K562 (cell line): ENCODE data around the gene MICOS13. TPM values are rescaled to one million over a fixed set of nuclear protein-coding genes. Genes with fewer than 3 reads are reported as not detected.

ENCODE experiments used
- ATAC-seq: fragments of 200-7000 bp; cut with Tn5 transposase; 3 replicates; pipeline ENCODE4 v1.9.1; 2020; ENCODE audit warnings: moderate library complexity
- BruUV-seq: library from RNA; stranded (reverse); fragments of 400-500 nt; replicated peaks from 2 replicates; lab custom pipeline; 2021; lab: Mats Ljungman, UMichigan
- CTCF ChIA-PET: fragments of 300-600 bp; formaldehyde crosslinking; extraction: SDS; loops from one replicate; lab custom pipeline; 2021; ENCODE audit warnings: low intra/inter-chr PET ratio; lab: Yijun Ruan, JAX
- POLR2A ChIA-PET: fragments of 300-600, 350-650 bp; sonication (Branson Sonifier 250); formaldehyde crosslinking; extraction: SDS; loops from one replicate; lab custom pipeline; 2021; ENCODE audit warnings: antibody characterized with exemption, inconsistent platforms; lab: Yijun Ruan, JAX
- DNase-seq, 4 experiments: peaks; one replicate each; pipeline versions ENCODE4 v3.0.0 to v3.0.0-alpha.2; 2011 to 2018; ENCODE audit warnings: low spot score in 3 of 4, mixed read lengths in 3 of 4; ENCODE audit errors: extremely low read depth in 1 of 4
- FAIRE-seq: peaks from 2 replicates; lab custom pipeline; 2011; peaks lifted over from hg19 to GRCh38; lab: Jason Lieb, UNC
- H2AFZ ChIP-seq: 2 replicates; pipeline ENCODE4 v1.6.0; 2011; ENCODE audit warnings: low read depth, low read length, control low read depth, inconsistent platforms
- H3K27ac ChIP-seq: fragments of 200-600 bp; 3 replicates; pipeline ENCODE4 v1.8.0; 2011; ENCODE audit warnings: low read depth, mild to moderate bottlenecking, control low read depth, inconsistent platforms, low read length, moderate library complexity, mixed read lengths; ENCODE audit errors: extremely low read depth
- H3K27me3 ChIP-seq, 2 experiments: fragments of 300-600 bp in 1 of 2; 2 replicates in 1 of 2; 3 replicates in 1 of 2; pipeline versions ENCODE4 v1.6.0 to v1.8.0; 2011; ENCODE audit warnings: inconsistent platforms in 2 of 2, low read length in 2 of 2, mild to moderate bottlenecking in 1 of 2, mixed read lengths in 1 of 2, moderate library complexity in 1 of 2; ENCODE audit not compliant: control insufficient read depth in 2 of 2, insufficient read depth in 2 of 2
- H3K36me3 ChIP-seq: fragments of 300-600 bp; 3 replicates; pipeline ENCODE4 v1.8.0; 2011; ENCODE audit warnings: mild to moderate bottlenecking, low read length, inconsistent platforms; ENCODE audit not compliant: control insufficient read depth, insufficient read depth
- H3K4me1 ChIP-seq, 2 experiments: fragments of 200-600 bp in 1 of 2; replicated peaks in 1 of 2; 2 replicates in 1 of 2; 3 replicates in 1 of 2; pipeline versions ENCODE4 v1.5.1 to v1.8.0; 2011; ENCODE audit warnings: inconsistent platforms in 2 of 2, low read length in 2 of 2, mild to moderate bottlenecking in 1 of 2, mixed read lengths in 1 of 2, moderate library complexity in 1 of 2; ENCODE audit not compliant: control insufficient read depth in 2 of 2, insufficient read depth in 2 of 2
- H3K4me2 ChIP-seq: 2 replicates; pipeline ENCODE4 v1.6.1; 2011; ENCODE audit warnings: low read length, control low read depth, inconsistent platforms, mixed read lengths; ENCODE audit not compliant: insufficient read depth
- H3K4me3 ChIP-seq: fragments of 200-600 bp; sonication (generic), shearing (Covaris generic); 2 replicates; pipeline ENCODE4 v1.5.1; 2016; ENCODE audit warnings: control low read depth, inconsistent platforms
- H3K79me2 ChIP-seq: fragments of 200-600 bp; 3 replicates; pipeline ENCODE4 v1.8.0; 2011; ENCODE audit warnings: low read length, inconsistent platforms; ENCODE audit not compliant: control insufficient read depth, insufficient read depth
- H3K9ac ChIP-seq, 2 experiments: 2 replicates each; pipeline versions ENCODE4 v1.6.0 to v1.6.1; 2011; ENCODE audit warnings: low read depth in 2 of 2, low read length in 2 of 2, control low read depth in 1 of 2, inconsistent platforms in 1 of 2, mild to moderate bottlenecking in 1 of 2, mixed read lengths in 1 of 2; ENCODE audit not compliant: insufficient read depth in 1 of 2
- H3K9me1 ChIP-seq: one replicate; pipeline ENCODE4 v1.6.0; 2011; ENCODE audit warnings: inconsistent platforms, mild to moderate bottlenecking, low read length, moderate library complexity; ENCODE audit not compliant: control insufficient read depth, insufficient read depth
- H3K9me3 ChIP-seq: replicated peaks from 2 replicates; pipeline ENCODE4 v1.5.1; 2011; ENCODE audit warnings: low read depth, low read length, inconsistent platforms; ENCODE audit not compliant: control insufficient read depth, insufficient read depth
- H4K20me1 ChIP-seq: replicated peaks from 2 replicates; pipeline ENCODE4 v1.6.1; 2011; ENCODE audit warnings: low read length, inconsistent platforms, mixed read lengths; ENCODE audit not compliant: control insufficient read depth, insufficient read depth
- GABPB1 ChIP-seq: sonication (generic); formaldehyde crosslinking; IDR thresholded peaks from 2 replicates; pipeline ENCODE4 v1.8.0; 2022; ENCODE audit warnings: mild to moderate bottlenecking, missing genetic modification reagents
- IRF2 ChIP-seq: sonication (generic); formaldehyde crosslinking; IDR thresholded peaks from 2 replicates; pipeline ENCODE4 v1.8.1; 2022; ENCODE audit warnings: mild to moderate bottlenecking, missing genetic modification reagents
- MXI1 ChIP-seq: IDR thresholded peaks from 2 replicates; pipeline ENCODE4 v1.6.1; 2011; ENCODE audit warnings: low read depth, mild to moderate bottlenecking, improper control_type of control experiment, low read length
- POLR2G ChIP-seq: fragments of 200-400 bp; formaldehyde crosslinking; IDR thresholded peaks from 2 replicates; pipeline ENCODE4 v1.6.1; 2017; ENCODE audit warnings: low read depth, mild to moderate bottlenecking, antibody characterized with exemption, low read length, moderate library complexity
- PTRF ChIP-seq: fragments of 450-650 bp; IDR thresholded peaks from 2 replicates; pipeline ENCODE4 v1.6.1; 2016; ENCODE audit warnings: mild to moderate bottlenecking, missing genetic modification characterization, missing compliant biosample characterization
- RBFOX2 ChIP-seq: fragments of 200-400 bp; formaldehyde crosslinking; IDR thresholded peaks from 2 replicates; pipeline ENCODE4 v1.6.1; 2017; ENCODE audit warnings: low read depth, mild to moderate bottlenecking, low read length, moderate library complexity
- RBM14 ChIP-seq: fragments of 200-400 bp; formaldehyde crosslinking; IDR thresholded peaks from 2 replicates; pipeline ENCODE4 v1.6.1; 2018; ENCODE audit warnings: low read depth, mild to moderate bottlenecking, low read length, moderate library complexity, borderline replicate concordance; ENCODE audit not compliant: insufficient read depth
- RBM22 ChIP-seq: fragments of 200-400 bp; formaldehyde crosslinking; IDR thresholded peaks from 2 replicates; pipeline ENCODE4 v1.6.1; 2018; ENCODE audit warnings: low read length, low read depth; ENCODE audit not compliant: poor library complexity, severe bottlenecking
- SAP30 ChIP-seq: fragments of 200-600 bp; sonication (generic); IDR thresholded peaks from 2 replicates; pipeline ENCODE4 v1.6.1; 2012; ENCODE audit warnings: borderline replicate concordance, low read depth, mild to moderate bottlenecking, moderate library complexity, low read length, control low read depth, inconsistent platforms; ENCODE audit not compliant: insufficient read depth, poor library complexity, severe bottlenecking
- SIN3B ChIP-seq: fragments of 450-650 bp; IDR thresholded peaks from 2 replicates; pipeline ENCODE4 v1.6.1; 2017; ENCODE audit warnings: low read depth, mild to moderate bottlenecking, moderate library complexity
- SUPT5H ChIP-seq: fragments of 450-650 bp; IDR thresholded peaks from 2 replicates; pipeline ENCODE4 v1.6.1; 2016
- TBL1XR1 ChIP-seq, 2 experiments: IDR thresholded peaks; 2 replicates each; pipeline ENCODE4 v1.6.1; 2012; ENCODE audit warnings: improper control_type of control experiment in 2 of 2, low read length in 2 of 2, mild to moderate bottlenecking in 1 of 2
- TCF3 ChIP-seq: sonication (generic); formaldehyde crosslinking; IDR thresholded peaks from 2 replicates; pipeline ENCODE4 v1.4.0; 2020; ENCODE audit warnings: mild to moderate bottlenecking, missing genetic modification reagents
- YY1 ChIP-seq, 3 experiments: IDR thresholded peaks; 2 replicates each; pipeline ENCODE4 v1.6.1; 2011; ENCODE audit warnings: low read length in 2 of 3, mild to moderate bottlenecking in 2 of 3, moderate library complexity in 2 of 3, borderline replicate concordance in 1 of 3, control low read depth in 1 of 3, low read depth in 1 of 3; ENCODE audit not compliant: insufficient read depth in 3 of 3, insufficient replicate concordance in 2 of 3, control insufficient read depth in 1 of 3, insufficient read length in 1 of 3; ENCODE audit errors: extremely low read depth in 1 of 3
- ZNF436 ChIP-seq: fragments of 250-450, 450-650 bp; sonication (Bioruptor Pico); formaldehyde crosslinking; IDR thresholded peaks from 2 replicates; pipeline ENCODE4 v1.7.0; 2020; ENCODE audit warnings: mild to moderate bottlenecking
- WGBS: fragments of 100-300 bp; shearing (Covaris generic); methylation state at CpG from one replicate; pipeline ENCODE4 v1.1.6; 2016; ENCODE audit warnings: low coverage, mixed read lengths; ENCODE audit not compliant: insufficient coverage; ENCODE audit errors: missing lambda C conversion rate; 5-methylcytosine and 5-hydroxymethylcytosine counted together
- in situ Hi-C: fragments of 300-500 bp; cut with MboI; formaldehyde crosslinking; loops from 4 replicates; pipeline ENCODE4 v1.15.0; 2018; ENCODE audit warnings: inconsistent platforms, mixed read lengths
- intact Hi-C: fragments of 100-400 bp; cut with micrococcal nuclease; formaldehyde crosslinking; loops from 2 replicates; pipeline ENCODE4 v1.14.2; 2022
- polyA plus RNA-seq, 8 experiments: library from polyadenylated mRNA; depleted of rRNA in 4 of 8; stranded (reverse) in 5 of 8; unstranded in 3 of 8; fragments of >200 nt; fragmentation: Nextera tagmentation in 2 of 8; fragmentation: Illumina TruSeq in 1 of 8; extraction: Ambion mirVana in 2 of 8; extraction: Trizol in 1 of 8; gene quantifications; 2 replicates each; pipeline versions ENCODE4 v1.2.1 to v1.2.3, GENCODE V29; 2011 to 2014; ENCODE audit warnings: inconsistent platforms in 1 of 8, missing spikeins in 1 of 8
- total RNA-seq, 7 experiments: library from RNA; depleted of rRNA in 6 of 7; stranded (reverse); fragments of >200 nt in 6 of 7; fragmentation: Illumina TruSeq in 2 of 7; extraction: Trizol in 2 of 7; gene quantifications; 2 replicates each; pipeline versions ENCODE4 v1.2.1 to v1.2.3, GENCODE V29; 2011 to 2021; ENCODE audit warnings: low replicate concordance in 1 of 7
- TF ChIP-seq, protein P1 (sequence below): fragments of 450-650 bp; IDR thresholded peaks from one replicate; pipeline ENCODE4 v1.6.1; 2018; ENCODE audit warnings: mild to moderate bottlenecking, moderate library complexity; ENCODE audit not compliant: partially characterized antibody
- TF ChIP-seq, protein P2 (sequence below): fragments of 450-650 bp; IDR thresholded peaks from 2 replicates; pipeline ENCODE4 v1.6.1; 2014; ENCODE audit warnings: low read depth, mild to moderate bottlenecking, moderate library complexity, borderline replicate concordance
- TF ChIP-seq, protein P3 (sequence below): fragments of 250-450 bp; sonication (Bioruptor Pico); IDR thresholded peaks from 2 replicates; pipeline ENCODE4 v1.8.0; 2021; ENCODE audit warnings: mild to moderate bottlenecking, moderate library complexity

The MICOS13 gene
- total and polyA plus RNA-seq, 9 of the 15 experiments (the other 6 are each of a cell fraction or from before 2014, with no cell fraction given), result 15.5 to 220 (median 49.4) TPM

DNA sequence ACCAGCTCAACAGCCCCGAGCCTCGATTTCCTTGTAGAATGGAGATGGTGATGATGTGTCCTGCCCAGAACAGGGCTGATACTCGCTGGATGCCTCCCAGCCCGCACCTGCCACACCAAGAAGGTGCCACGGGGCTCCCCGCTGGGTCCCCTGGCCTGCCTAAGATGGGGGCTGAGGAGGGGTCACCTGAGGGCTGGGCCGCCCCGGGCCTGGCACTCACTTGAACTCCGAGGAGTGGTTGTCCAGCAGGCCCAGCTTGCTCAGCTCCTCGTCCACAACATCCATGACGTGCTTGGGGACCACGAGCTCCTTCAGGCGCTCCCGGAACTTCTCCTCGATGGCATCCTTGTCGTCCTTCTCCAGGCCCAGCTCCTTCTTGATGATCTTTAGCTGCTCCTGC, 25.2 kb upstream of the MICOS13 start:
- Histone ChIP-seq H3K4me3 (no peak overlapping the region), H3K36me3 (peaks cover 78% of the 10 kb centered on the region; the same call in 2 of the 3 replicates), H3K9me3 (no peaks in the 10 kb centered on the region), H3K4me2 (no peak overlapping the region), H3K9ac (no peak overlapping the region; a peak in 1 of 4 replicates), H4K20me1 (0 out of 2 replicates have a peak, but pooled peaks cover 3% of the 10 kb centered on the region), H3K27ac (no peak overlapping the region), H2AFZ (no peak overlapping the region), H3K79me2 (peaks cover 15% of the 10 kb centered on the region; the same call in 2 of the 3 replicates), H3K4me1 (peaks cover 0 to 23% of the 10 kb centered on the region in 2 experiments; a peak in 2 of 5 replicates), H3K9me1 (no peaks in the 10 kb centered on the region), H3K27me3 (no peaks in the 10 kb centered on the region)
- no TSS peak for BruUV-seq
- ATAC-seq (peak; percentile 3), FAIRE-seq (no peak), DNase-seq (peak in 1 of 4 experiments; percentile 9)
- intact Hi-C loops, result no loop called here
- in situ Hi-C loops, result no loop called here
- POLR2A ChIA-PET, result interaction anchor here (0.7 to 3.5 kb wide), 9 partner anchors 8 to 272 kb away, joined by 3 to 20 read pairs (median 9); partner anchors contain the start of genes CATSPERD, LONP1, RANBP3 and RPL36
- CTCF ChIA-PET, result no interaction called here
- 91% methylated on average over 14 of the region's 16 CpGs for WGBS
- TF ChIP-seq MXI1, result no peak
- TF ChIP-seq ZNF436 (CRISPR knock-in tag), result no peak
- peak; percentile 58 for TF ChIP-seq RBFOX2
- no peak for TF ChIP-seq SAP30
- no peak for TF ChIP-seq PTRF
- peak; percentile 26; the same call in 1 of the 2 replicates for TF ChIP-seq SUPT5H
- TF ChIP-seq, protein P1, sequence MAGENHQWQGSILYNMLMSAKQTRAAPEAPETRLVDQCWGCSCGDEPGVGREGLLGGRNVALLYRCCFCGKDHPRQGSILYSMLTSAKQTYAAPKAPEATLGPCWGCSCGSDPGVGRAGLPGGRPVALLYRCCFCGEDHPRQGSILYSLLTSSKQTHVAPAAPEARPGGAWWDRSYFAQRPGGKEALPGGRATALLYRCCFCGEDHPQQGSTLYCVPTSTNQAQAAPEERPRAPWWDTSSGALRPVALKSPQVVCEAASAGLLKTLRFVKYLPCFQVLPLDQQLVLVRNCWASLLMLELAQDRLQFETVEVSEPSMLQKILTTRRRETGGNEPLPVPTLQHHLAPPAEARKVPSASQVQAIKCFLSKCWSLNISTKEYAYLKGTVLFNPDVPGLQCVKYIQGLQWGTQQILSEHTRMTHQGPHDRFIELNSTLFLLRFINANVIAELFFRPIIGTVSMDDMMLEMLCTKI, result no peak
- TF ChIP-seq RBM14, result no peak
- no peak for TF ChIP-seq SIN3B
- TF ChIP-seq RBM22, result peak; percentile 92
- no peak for TF ChIP-seq YY1 (IDR thresholded peaks at IDR 0.05; ENCODE audit: borderline replicate concordance in 1 of 3, control insufficient read depth in 1 of 3, extremely low read depth in 1 of 3, insufficient read depth in 3 of 3, insufficient read length in 1 of 3, insufficient replicate concordance in 2 of 3, low read depth in 1 of 3, low read length in 2 of 3)
- TF ChIP-seq TBL1XR1 (IDR thresholded peaks at IDR 0.05; ENCODE audit: low read length in 2 of 2), result no peak
- TF ChIP-seq, protein P2, sequence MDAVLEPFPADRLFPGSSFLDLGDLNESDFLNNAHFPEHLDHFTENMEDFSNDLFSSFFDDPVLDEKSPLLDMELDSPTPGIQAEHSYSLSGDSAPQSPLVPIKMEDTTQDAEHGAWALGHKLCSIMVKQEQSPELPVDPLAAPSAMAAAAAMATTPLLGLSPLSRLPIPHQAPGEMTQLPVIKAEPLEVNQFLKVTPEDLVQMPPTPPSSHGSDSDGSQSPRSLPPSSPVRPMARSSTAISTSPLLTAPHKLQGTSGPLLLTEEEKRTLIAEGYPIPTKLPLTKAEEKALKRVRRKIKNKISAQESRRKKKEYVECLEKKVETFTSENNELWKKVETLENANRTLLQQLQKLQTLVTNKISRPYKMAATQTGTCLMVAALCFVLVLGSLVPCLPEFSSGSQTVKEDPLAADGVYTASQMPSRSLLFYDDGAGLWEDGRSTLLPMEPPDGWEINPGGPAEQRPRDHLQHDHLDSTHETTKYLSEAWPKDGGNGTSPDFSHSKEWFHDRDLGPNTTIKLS, result no peak
- peak; percentile 80 for TF ChIP-seq POLR2G
- TF ChIP-seq, protein P3, sequence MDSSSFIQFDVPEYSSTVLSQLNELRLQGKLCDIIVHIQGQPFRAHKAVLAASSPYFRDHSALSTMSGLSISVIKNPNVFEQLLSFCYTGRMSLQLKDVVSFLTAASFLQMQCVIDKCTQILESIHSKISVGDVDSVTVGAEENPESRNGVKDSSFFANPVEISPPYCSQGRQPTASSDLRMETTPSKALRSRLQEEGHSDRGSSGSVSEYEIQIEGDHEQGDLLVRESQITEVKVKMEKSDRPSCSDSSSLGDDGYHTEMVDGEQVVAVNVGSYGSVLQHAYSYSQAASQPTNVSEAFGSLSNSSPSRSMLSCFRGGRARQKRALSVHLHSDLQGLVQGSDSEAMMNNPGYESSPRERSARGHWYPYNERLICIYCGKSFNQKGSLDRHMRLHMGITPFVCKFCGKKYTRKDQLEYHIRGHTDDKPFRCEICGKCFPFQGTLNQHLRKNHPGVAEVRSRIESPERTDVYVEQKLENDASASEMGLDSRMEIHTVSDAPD, result no peak
- no peak for TF ChIP-seq TCF3 (CRISPR knock-in tag)
- TF ChIP-seq GABPB1, result no peak
- no peak for TF ChIP-seq IRF2 (CRISPR knock-in tag)
